22Rv1 (cell line): ENCODE data around the gene SPSB1.

Experiments
- ZFX ChIP-seq: fragments of 450-650 bp; IDR thresholded peaks from 2 replicates; pipeline ENCODE4 v1.6.1; 2017; ENCODE audit warnings: antibody characterized with exemption, borderline replicate concordance
- TF ChIP-seq, protein P1 (sequence below): fragments of 450-650 bp; IDR thresholded peaks from 2 replicates; pipeline ENCODE4 v1.5.1; 2017; ENCODE audit warnings: mild to moderate bottlenecking

DNA sequence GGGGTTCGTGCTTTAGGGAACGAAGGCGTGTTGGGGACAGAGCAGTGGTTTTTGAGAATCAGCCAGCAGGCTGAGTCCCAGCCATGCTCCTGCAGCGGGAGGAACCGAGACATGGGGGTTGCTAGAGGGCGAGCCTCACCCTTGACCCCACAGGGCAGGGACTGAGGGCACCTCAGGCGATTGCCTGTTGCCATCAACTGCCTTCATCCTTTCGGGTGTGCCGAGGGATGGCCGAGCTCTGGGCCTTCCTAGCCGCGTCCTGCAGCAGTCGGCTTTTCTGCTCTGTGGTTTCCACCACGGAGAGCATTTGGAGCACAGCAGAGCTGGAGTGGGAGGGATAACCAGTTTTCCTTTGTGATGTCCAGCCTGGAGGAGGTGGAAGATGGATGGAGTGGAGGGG is 13.3 kb downstream of the SPSB1 start:
- TF ChIP-seq, protein P1, sequence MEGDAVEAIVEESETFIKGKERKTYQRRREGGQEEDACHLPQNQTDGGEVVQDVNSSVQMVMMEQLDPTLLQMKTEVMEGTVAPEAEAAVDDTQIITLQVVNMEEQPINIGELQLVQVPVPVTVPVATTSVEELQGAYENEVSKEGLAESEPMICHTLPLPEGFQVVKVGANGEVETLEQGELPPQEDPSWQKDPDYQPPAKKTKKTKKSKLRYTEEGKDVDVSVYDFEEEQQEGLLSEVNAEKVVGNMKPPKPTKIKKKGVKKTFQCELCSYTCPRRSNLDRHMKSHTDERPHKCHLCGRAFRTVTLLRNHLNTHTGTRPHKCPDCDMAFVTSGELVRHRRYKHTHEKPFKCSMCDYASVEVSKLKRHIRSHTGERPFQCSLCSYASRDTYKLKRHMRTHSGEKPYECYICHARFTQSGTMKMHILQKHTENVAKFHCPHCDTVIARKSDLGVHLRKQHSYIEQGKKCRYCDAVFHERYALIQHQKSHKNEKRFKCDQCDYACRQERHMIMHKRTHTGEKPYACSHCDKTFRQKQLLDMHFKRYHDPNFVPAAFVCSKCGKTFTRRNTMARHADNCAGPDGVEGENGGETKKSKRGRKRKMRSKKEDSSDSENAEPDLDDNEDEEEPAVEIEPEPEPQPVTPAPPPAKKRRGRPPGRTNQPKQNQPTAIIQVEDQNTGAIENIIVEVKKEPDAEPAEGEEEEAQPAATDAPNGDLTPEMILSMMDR, result no peak
- TF ChIP-seq ZFX, result no peak
